Measurements from ENCODE around the gene AGBL1. TPM values are rescaled to one million over a fixed set of nuclear protein-coding genes. Genes with fewer than 3 reads are reported as not detected.

Gene AGBL1
- total and polyA plus RNA-seq, 3 experiments from 2014 or later: not detected

DNA sequence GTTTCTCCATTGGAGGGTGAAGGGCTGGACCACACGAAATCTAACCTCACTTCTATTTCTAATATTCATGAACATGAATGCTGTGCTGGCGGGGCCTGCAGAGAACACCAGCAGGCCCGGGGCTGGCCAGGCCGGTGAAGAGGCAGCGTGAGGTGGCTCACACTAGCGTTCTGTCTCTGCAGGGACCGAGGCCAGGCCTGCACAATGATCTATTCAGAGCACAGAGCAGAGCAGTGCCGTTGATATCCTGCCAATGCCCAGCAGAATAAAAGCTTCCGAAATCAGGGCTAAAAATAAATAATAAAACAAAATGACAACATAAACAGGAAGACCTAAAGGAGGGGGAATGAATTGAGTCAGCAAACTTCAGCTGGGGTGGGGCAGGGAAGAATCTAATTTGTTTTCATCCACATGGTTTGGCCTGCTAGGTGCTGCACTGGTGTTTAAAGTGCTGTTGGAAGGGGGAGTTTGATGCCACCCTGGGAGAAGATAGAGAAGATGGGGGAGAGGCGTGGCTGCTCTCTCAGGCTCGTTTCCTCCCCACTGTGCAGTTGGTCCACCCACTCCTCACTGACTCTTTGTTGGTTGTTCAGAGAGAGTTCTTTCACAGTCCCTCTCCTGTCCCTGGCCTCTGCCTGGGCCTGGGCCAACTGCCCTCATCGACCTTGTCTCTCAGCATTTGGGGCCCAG is 837.1 kb downstream of the AGBL1 start:
- H3K9me3 Mint-ChIP-seq: peaks cover 0 to under 1% (median 0%) of the 10 kb centered on the region in 5 donors
- H3K36me3 ChIP-seq (ENCODE audit: insufficient read depth, low read length): no peaks in the 10 kb centered on the region
- H3K9me3 ChIP-seq (ENCODE audit: low read length): no peaks in the 10 kb centered on the region
- H3K4me3 ChIP-seq (ENCODE audit: low read length): no peak overlapping the region
- H3K4me1 Mint-ChIP-seq: no peaks in the 10 kb centered on the region
- ChIA-PET CTCF (no interaction called here), POLR2A (no interaction called here)
- H3K27me3 ChIP-seq (ENCODE audit: insufficient read depth, low read length, poor library complexity, severe bottlenecking): no peaks in the 10 kb centered on the region
- H3K27ac Mint-ChIP-seq: no peak overlapping the region
- H3K4me3 Mint-ChIP-seq: no peak overlapping the region
- H3K4me1 ChIP-seq (ENCODE audit: insufficient read depth, low read length): no peaks in the 10 kb centered on the region
- H3K36me3 Mint-ChIP-seq: no peaks in the 10 kb centered on the region
- no peak for DNase-seq
- H3K27me3 Mint-ChIP-seq: peaks cover 2 to 11% of the 10 kb centered on the region in 2 donors
- no peak overlapping the region for H3K27ac ChIP-seq (ENCODE audit: low read depth, low read length)

- H3K27me3 ChIP-seq (ENCODE audit: insufficient read depth, low read length, poor library complexity, severe bottlenecking): no peaks in the 10 kb centered on the region
- CTCF ChIA-PET: no interaction called here
- no peak for DNase-seq
- H3K36me3 Mint-ChIP-seq: no peaks in the 10 kb centered on the region
- no peak overlapping the region for H3K27ac ChIP-seq (ENCODE audit: low read depth, low read length)
- H3K27ac Mint-ChIP-seq: no peak overlapping the region
- no peaks in the 10 kb centered on the region for H3K9me3 Mint-ChIP-seq
- H3K9me3 ChIP-seq (ENCODE audit: low read length): no peaks in the 10 kb centered on the region
- no peaks in the 10 kb centered on the region for H3K4me1 Mint-ChIP-seq
- H3K36me3 ChIP-seq (ENCODE audit: insufficient read depth, low read length): no peaks in the 10 kb centered on the region
- peaks cover 2 to 11% of the 10 kb centered on the region in 2 donors for H3K27me3 Mint-ChIP-seq
- no peak overlapping the region for H3K4me3 ChIP-seq (ENCODE audit: low read length)
- H3K4me3 Mint-ChIP-seq: no peak overlapping the region
- H3K4me1 ChIP-seq (ENCODE audit: insufficient read depth, low read length): no peaks in the 10 kb centered on the region
- POLR2A ChIA-PET: no interaction called here
These were observed 837.6 kb downstream of the AGBL1 start for GRCh38 chr15:86917361-86917671.

- H3K4me3 Mint-ChIP-seq: no peak overlapping the region
- H3K27ac ChIP-seq (ENCODE audit: low read depth, low read length): no peak overlapping the region
- H3K36me3 Mint-ChIP-seq: no peaks in the 10 kb centered on the region
- no peak overlapping the region for H3K27ac Mint-ChIP-seq
- H3K27me3 Mint-ChIP-seq: peaks cover 2 to 11% of the 10 kb centered on the region in 2 donors
- POLR2A ChIA-PET: no interaction called here
- no peaks in the 10 kb centered on the region for H3K9me3 ChIP-seq (ENCODE audit: low read length)
- H3K36me3 ChIP-seq (ENCODE audit: insufficient read depth, low read length): no peaks in the 10 kb centered on the region
- H3K27me3 ChIP-seq (ENCODE audit: insufficient read depth, low read length, poor library complexity, severe bottlenecking): no peaks in the 10 kb centered on the region
- H3K4me1 ChIP-seq (ENCODE audit: insufficient read depth, low read length): no peaks in the 10 kb centered on the region
- no peak overlapping the region for H3K4me3 ChIP-seq (ENCODE audit: low read length)
- H3K4me1 Mint-ChIP-seq: no peaks in the 10 kb centered on the region
- no peaks in the 10 kb centered on the region for H3K9me3 Mint-ChIP-seq
- CTCF ChIA-PET: no interaction called here
- DNase-seq: no peak
These were observed 839.9 kb downstream of the AGBL1 start for GRCh38 chr15:86919581-86919980.

GRCh38 chr15:86929461-86929860 is 849.8 kb downstream of the AGBL1 start:
- H3K27me3 Mint-ChIP-seq: peaks cover 2 to 5% of the 10 kb centered on the region in 2 donors
- no peaks in the 10 kb centered on the region for H3K4me1 Mint-ChIP-seq
- no peak overlapping the region for H3K27ac Mint-ChIP-seq
- H3K36me3 Mint-ChIP-seq: no peaks in the 10 kb centered on the region
- Histone ChIP-seq H3K27me3 (ENCODE audit: insufficient read depth, low read length, poor library complexity, severe bottlenecking) (no peaks in the 10 kb centered on the region), H3K27ac (ENCODE audit: low read depth, low read length) (no peak overlapping the region), H3K9me3 (ENCODE audit: low read length) (no peaks in the 10 kb centered on the region), H3K4me3 (ENCODE audit: low read length) (no peak overlapping the region), H3K4me1 (ENCODE audit: insufficient read depth, low read length) (no peaks in the 10 kb centered on the region), H3K36me3 (ENCODE audit: insufficient read depth, low read length) (no peaks in the 10 kb centered on the region)
- CTCF ChIA-PET: no interaction called here
- POLR2A ChIA-PET: no interaction called here
- no peak for DNase-seq
- H3K4me3 Mint-ChIP-seq: no peak overlapping the region
- H3K9me3 Mint-ChIP-seq: peaks cover 0 to 3% (median 0%) of the 10 kb centered on the region in 5 donors

- Histone ChIP-seq H3K4me1 (ENCODE audit: insufficient read depth, low read length) (no peaks in the 10 kb centered on the region), H3K36me3 (ENCODE audit: insufficient read depth, low read length) (no peaks in the 10 kb centered on the region), H3K4me3 (ENCODE audit: low read length) (no peak overlapping the region), H3K9me3 (ENCODE audit: low read length) (no peaks in the 10 kb centered on the region), H3K27ac (ENCODE audit: low read depth, low read length) (no peak overlapping the region), H3K27me3 (ENCODE audit: insufficient read depth, low read length, poor library complexity, severe bottlenecking) (no peaks in the 10 kb centered on the region)
- Mint-ChIP-seq H3K27ac (no peak overlapping the region), H3K9me3 (peaks cover 0 to 3% (median 0%) of the 10 kb centered on the region in 5 donors), H3K36me3 (no peaks in the 10 kb centered on the region), H3K4me1 (no peaks in the 10 kb centered on the region), H3K4me3 (no peak overlapping the region), H3K27me3 (peaks cover 4 to 10% of the 10 kb centered on the region in 2 donors)
- POLR2A ChIA-PET: no interaction called here
- CTCF ChIA-PET: no interaction called here
- no peak for DNase-seq
These were observed 852.8 kb downstream of the AGBL1 start for GRCh38 chr15:86932456-86932855.

DNA sequence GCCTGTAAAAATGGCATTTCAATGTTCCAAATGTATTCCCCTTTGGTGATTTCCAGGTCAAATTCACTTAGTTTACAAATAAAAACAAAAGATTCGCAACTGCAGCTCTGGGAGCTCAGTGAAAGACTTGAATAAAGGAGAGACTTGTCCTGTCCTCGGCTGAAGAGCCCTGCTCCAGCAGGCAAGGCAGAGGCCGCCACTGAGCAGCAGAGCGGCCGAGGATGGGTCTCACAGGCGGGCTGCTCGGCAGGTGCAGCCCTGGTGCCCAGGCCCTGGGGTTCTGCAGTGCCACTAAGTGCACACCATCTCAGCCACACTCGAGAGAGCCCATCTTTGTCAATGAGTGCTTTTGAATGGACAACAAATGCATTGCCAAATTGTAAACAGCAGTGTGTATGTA is 856.2 kb downstream of the AGBL1 start:
- POLR2A ChIA-PET: no interaction called here
- peaks cover 0 to 3% (median 2%) of the 10 kb centered on the region in 5 donors for H3K9me3 Mint-ChIP-seq
- H3K4me1 Mint-ChIP-seq: no peaks in the 10 kb centered on the region

GRCh38 chr15:86942285-86942684 is 862.6 kb downstream of the AGBL1 start:
- Mint-ChIP-seq H3K9me3 (peaks cover 0 to 5% (median 0%) of the 10 kb centered on the region in 5 donors), H3K27ac (no peak overlapping the region), H3K4me3 (no peak overlapping the region), H3K4me1 (no peaks in the 10 kb centered on the region), H3K36me3 (no peaks in the 10 kb centered on the region), H3K27me3 (peaks cover 0 to 19% of the 10 kb centered on the region in 2 donors)
- H3K9me3 ChIP-seq (ENCODE audit: low read length): no peaks in the 10 kb centered on the region
- H3K4me1 ChIP-seq (ENCODE audit: insufficient read depth, low read length): no peaks in the 10 kb centered on the region
- no peak overlapping the region for H3K27ac ChIP-seq (ENCODE audit: low read depth, low read length)
- H3K4me3 ChIP-seq (ENCODE audit: low read length): no peak overlapping the region
- no peak for DNase-seq
- POLR2A ChIA-PET: no interaction called here
- CTCF ChIA-PET: no interaction called here
- H3K27me3 ChIP-seq (ENCODE audit: insufficient read depth, low read length, poor library complexity, severe bottlenecking): no peaks in the 10 kb centered on the region
- H3K36me3 ChIP-seq (ENCODE audit: insufficient read depth, low read length): no peaks in the 10 kb centered on the region

More for the DNA sequence above, 856.2 kb downstream of the AGBL1 start:
- Histone ChIP-seq H3K27ac (ENCODE audit: low read depth, low read length) (no peak overlapping the region), H3K36me3 (ENCODE audit: insufficient read depth, low read length) (no peaks in the 10 kb centered on the region), H3K9me3 (ENCODE audit: low read length) (no peaks in the 10 kb centered on the region), H3K4me3 (ENCODE audit: low read length) (no peak overlapping the region), H3K27me3 (ENCODE audit: insufficient read depth, low read length, poor library complexity, severe bottlenecking) (no peaks in the 10 kb centered on the region), H3K4me1 (ENCODE audit: insufficient read depth, low read length) (no peaks in the 10 kb centered on the region)
- no peak for DNase-seq
- CTCF ChIA-PET: no interaction called here
- peaks cover 4 to 10% of the 10 kb centered on the region in 2 donors for H3K27me3 Mint-ChIP-seq
- H3K36me3 Mint-ChIP-seq: no peaks in the 10 kb centered on the region
- H3K4me3 Mint-ChIP-seq: no peak overlapping the region
- no peak overlapping the region for H3K27ac Mint-ChIP-seq

- no peak overlapping the region for H3K4me3 Mint-ChIP-seq
- Histone ChIP-seq H3K9me3 (ENCODE audit: low read length) (no peaks in the 10 kb centered on the region), H3K36me3 (ENCODE audit: insufficient read depth, low read length) (no peaks in the 10 kb centered on the region), H3K27me3 (ENCODE audit: insufficient read depth, low read length, poor library complexity, severe bottlenecking) (no peaks in the 10 kb centered on the region), H3K4me3 (ENCODE audit: low read length) (no peak overlapping the region), H3K27ac (ENCODE audit: low read depth, low read length) (no peak overlapping the region), H3K4me1 (ENCODE audit: insufficient read depth, low read length) (no peaks in the 10 kb centered on the region)
- H3K27me3 Mint-ChIP-seq: peaks cover 1 to 13% of the 10 kb centered on the region in 2 donors
- ChIA-PET CTCF (no interaction called here), POLR2A (no interaction called here)
- H3K9me3 Mint-ChIP-seq: peaks cover 0 to 2% (median 0%) of the 10 kb centered on the region in 5 donors
- H3K4me1 Mint-ChIP-seq: no peaks in the 10 kb centered on the region
- no peak overlapping the region for H3K27ac Mint-ChIP-seq
- DNase-seq: no peak
- H3K36me3 Mint-ChIP-seq: no peaks in the 10 kb centered on the region
These were observed 869.0 kb downstream of the AGBL1 start for GRCh38 chr15:86948719-86949118.

DNA sequence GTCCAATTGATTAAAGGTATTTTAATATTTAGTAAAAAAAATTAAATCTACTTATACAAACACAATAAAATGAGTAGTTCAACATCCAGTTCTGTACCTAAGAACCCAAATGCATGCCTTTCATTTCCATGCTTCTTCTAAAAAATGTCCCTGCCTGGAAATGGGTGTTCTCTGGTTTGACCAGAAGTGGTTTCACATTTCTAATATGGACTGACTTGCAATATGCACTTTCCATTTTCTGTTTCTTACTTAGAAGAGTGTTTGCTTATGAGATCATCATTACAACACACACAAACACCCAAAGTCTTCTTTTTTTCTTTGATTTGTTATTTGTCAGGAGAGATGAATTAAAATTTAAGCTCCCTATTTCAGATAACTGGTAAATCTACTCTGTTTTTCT is 879.6 kb downstream of the AGBL1 start:
- Histone ChIP-seq H3K27me3 (ENCODE audit: insufficient read depth, low read length, poor library complexity, severe bottlenecking) (no peaks in the 10 kb centered on the region), H3K4me1 (ENCODE audit: insufficient read depth, low read length) (no peaks in the 10 kb centered on the region), H3K36me3 (ENCODE audit: insufficient read depth, low read length) (no peaks in the 10 kb centered on the region), H3K27ac (ENCODE audit: low read depth, low read length) (no peak overlapping the region), H3K4me3 (ENCODE audit: low read length) (no peak overlapping the region), H3K9me3 (ENCODE audit: low read length) (no peaks in the 10 kb centered on the region)
- DNase-seq: no peak
- Mint-ChIP-seq H3K27me3 (no peaks in the 10 kb centered on the region), H3K36me3 (no peaks in the 10 kb centered on the region), H3K9me3 (no peaks in the 10 kb centered on the region), H3K4me1 (no peaks in the 10 kb centered on the region), H3K4me3 (no peak overlapping the region), H3K27ac (no peak overlapping the region)
- ChIA-PET POLR2A (no interaction called here), CTCF (no interaction called here)

Data from CD8-positive, alpha-beta memory T cell (primary cell).